Right ventricle myocardium superior (tissue), 1 donor: ENCODE data around the gene CCDC148. TPM values are rescaled to one million over a fixed set of nuclear protein-coding genes. Genes with fewer than 3 reads are reported as not detected.
"Not testable (repeated sequence)": the region's sequence is repeated elsewhere in the genome, so short reads cannot be mapped to it uniquely, and the experiment has no call there.

Source experiments
- ATAC-seq: fragments of 200-7000 bp; cut with Tn5 transposase; one replicate; pipeline ENCODE4 v1.9.1; 2020; ENCODE audit warnings: mild to moderate bottlenecking; ENCODE audit not compliant: poor library complexity
- DNase-seq: peaks from one replicate; pipeline ENCODE4 v3.0.0-alpha.2; 2020
- intact Hi-C: fragments of 100-400 bp; cut with DNase I; formaldehyde crosslinking; loops from one replicate; pipeline ENCODE4 v1.11.2; 2022
- total RNA-seq: library from RNA; stranded (reverse); fragmentation: NEBNext Ultra II Directional; extraction: Animal tissue kit (Norgen Biotek cat#: 25700); gene quantifications from one replicate; pipeline ENCODE4 v1.2.1, GENCODE V29; 2021
- donor health status: DM: no; HTN: yes; CAD: no; lungs with severe emphysema.

The CCDC148 gene
- total RNA-seq, 1 donor from 2014 or later: 1.0 TPM

GRCh38 chr2:158321264-158321663, 135.3 kb downstream of the CCDC148 start:
- DNase-seq (no peak), ATAC-seq (no peak)
- intact Hi-C loops: no loop called here

- intact Hi-C loops: no loop called here
- DNase-seq (no peak), ATAC-seq (no peak)
Observed at GRCh38 chr2:158319269-158319668, 137.3 kb downstream of the CCDC148 start.

- intact Hi-C loops: no loop called here
- ATAC-seq (no peak), DNase-seq (no peak)
Observed at GRCh38 chr2:158317642-158318041, 138.9 kb downstream of the CCDC148 start.

GRCh38 chr2:158315803-158316414, 140.6 kb downstream of the CCDC148 start:
- DNase-seq (no peak), ATAC-seq (no peak)
- intact Hi-C loops: no loop called here

GRCh38 chr2:158315000-158315399, 141.6 kb downstream of the CCDC148 start:
- intact Hi-C loops: no loop called here
- ATAC-seq (no peak), DNase-seq (no peak)

GRCh38 chr2:158313734-158314133, 142.8 kb downstream of the CCDC148 start:
- intact Hi-C loops: no loop called here
- DNase-seq (no peak), ATAC-seq (no peak)

- DNase-seq (no peak), ATAC-seq (no peak)
- intact Hi-C loops: no loop called here
Observed at GRCh38 chr2:158312981-158313380, 143.6 kb downstream of the CCDC148 start.

- DNase-seq, ATAC-seq, intact Hi-C loops: not testable (repeated sequence)
Observed at GRCh38 chr2:158310407-158310806, 146.1 kb downstream of the CCDC148 start.

GRCh38 chr2:158305501-158305900, 151.1 kb downstream of the CCDC148 start:
- no peak for ATAC-seq
- intact Hi-C loops: no loop called here
- DNase-seq: no peak

- intact Hi-C loops: no loop called here
- DNase-seq (no peak), ATAC-seq (no peak)
Observed at GRCh38 chr2:158300394-158300793, 156.2 kb downstream of the CCDC148 start.

GRCh38 chr2:158297606-158298005, 158.9 kb downstream of the CCDC148 start:
- intact Hi-C loops: no loop called here
- DNase-seq (no peak), ATAC-seq (no peak)

- ATAC-seq (no peak), DNase-seq (no peak)
- intact Hi-C loops: no loop called here
Observed at GRCh38 chr2:158297120-158297519, 159.4 kb downstream of the CCDC148 start.

- no peak for DNase-seq
- peak; percentile 39 for ATAC-seq
- intact Hi-C loops: no loop called here
Observed at GRCh38 chr2:158293722-158294121, 162.8 kb downstream of the CCDC148 start.

- DNase-seq: no peak
Observed at GRCh38 chr2:158291544-158292180, 164.9 kb downstream of the CCDC148 start.

GRCh38 chr2:158290225-158290624, 166.3 kb downstream of the CCDC148 start:
- intact Hi-C loops: no loop called here
- ATAC-seq: no peak
- DNase-seq: no peak

More at GRCh38 chr2:158291544-158292180, 164.9 kb downstream of the CCDC148 start:
- no peak for ATAC-seq
- intact Hi-C loops: no loop called here

GRCh38 chr2:158276619-158277471, 179.7 kb downstream of the CCDC148 start:
- intact Hi-C loops: no loop called here
- ATAC-seq: no peak
- DNase-seq: no peak

GRCh38 chr2:158273791-158274190, 182.8 kb downstream of the CCDC148 start:
- no peak for ATAC-seq
- intact Hi-C loops: no loop called here
- DNase-seq: no peak

GRCh38 chr2:158270536-158270935, 186.0 kb downstream of the CCDC148 start:
- DNase-seq: no peak
- no peak for ATAC-seq
- intact Hi-C loops: no loop called here

- ATAC-seq: no peak
- intact Hi-C loops: no loop called here
Observed at GRCh38 chr2:158269143-158269542, 187.4 kb downstream of the CCDC148 start.

GRCh38 chr2:158266111-158266510, 190.4 kb downstream of the CCDC148 start:
- intact Hi-C loops: no loop called here
- DNase-seq (no peak), ATAC-seq (no peak)

More at GRCh38 chr2:158269143-158269542, 187.4 kb downstream of the CCDC148 start:
- no peak for DNase-seq
